GM12865 (cell line): ENCODE data around the gene MYH14.

Experiments
- DNase-seq: peaks from one replicate; pipeline ENCODE4 v3.0.0; 2010; ENCODE audit warnings: low read depth
- H3K4me3 ChIP-seq: 2 replicates; pipeline ENCODE4 v1.5.1; 2011; ENCODE audit warnings: mild to moderate bottlenecking, low read depth, low read length, control low read depth
- CTCF ChIP-seq: IDR thresholded peaks from 2 replicates; pipeline ENCODE4 v1.5.1; 2011; ENCODE audit warnings: low read length, control low read depth, low read depth, inconsistent platforms; ENCODE audit not compliant: insufficient read depth; ENCODE audit errors: missing control alignments

Gene MYH14

GRCh38 chr19:50275577-50276368, 72.4 kb downstream of the MYH14 start:
- TF ChIP-seq CTCF: no peak
- DNase-seq: no peak
- H3K4me3 ChIP-seq: no peak overlapping the region

- no peak for TF ChIP-seq CTCF
- DNase-seq: no peak
- H3K4me3 ChIP-seq: no peak overlapping the region
These were observed 73.1 kb downstream of the MYH14 start for GRCh38 chr19:50276370-50277063.

GRCh38 chr19:50277966-50278580, 74.7 kb downstream of the MYH14 start:
- no peak for DNase-seq
- no peak overlapping the region for H3K4me3 ChIP-seq
- TF ChIP-seq CTCF: no peak

- DNase-seq: no peak
- no peak for TF ChIP-seq CTCF
- no peak overlapping the region for H3K4me3 ChIP-seq
These were observed 76.7 kb downstream of the MYH14 start for GRCh38 chr19:50280074-50280473.

- no peak for DNase-seq
- no peak for TF ChIP-seq CTCF
- H3K4me3 ChIP-seq: no peak overlapping the region
These were observed 77.6 kb downstream of the MYH14 start for GRCh38 chr19:50280983-50281382.

- DNase-seq: no peak
- no peak overlapping the region for H3K4me3 ChIP-seq
- no peak for TF ChIP-seq CTCF
These were observed 78.1 kb downstream of the MYH14 start for GRCh38 chr19:50281491-50281890.
